ENCODE data around the gene HOMER2. TPM values are rescaled to one million over a fixed set of nuclear protein-coding genes. Genes with fewer than 3 reads are reported as not detected.

HOMER2 gene
- total RNA-seq, 1 experiment from 2014 or later = 49.4 TPM

- Mint-ChIP-seq H3K27me3 (ENCODE audit: unreplicated experiment) (no peaks in the 10 kb centered on the region), H3K4me1 (ENCODE audit: low read depth, unreplicated experiment) (no peaks in the 10 kb centered on the region), H3K27ac (ENCODE audit: unreplicated experiment) (no peak overlapping the region), H3K36me3 (ENCODE audit: insufficient read depth, unreplicated experiment) (peaks cover 10% of the 10 kb centered on the region), H3K4me3 (ENCODE audit: low read depth, unreplicated experiment) (no peak overlapping the region), H3K9me3 (ENCODE audit: low read depth, unreplicated experiment) (no peaks in the 10 kb centered on the region)
- CTCF ChIA-PET = interaction anchor here (1.1 kb wide), 1 partner anchor 134 kb away, joined by 4 read pairs; the partner anchor contains the start of gene RAMAC
- intact Hi-C loops (cut with micrococcal nuclease; ENCODE audit: unreplicated experiment) = loop anchor here (2.0 kb wide), 1 partner anchor 135 kb away; the partner anchor contains the start of gene RAMAC
- BruUV-seq (replicated peaks) = no TSS peak
- DNase-seq = no peak
- no peak for TF ChIP-seq CTCF (IDR thresholded peaks at IDR 0.05; ENCODE audit: unreplicated experiment)
These were observed 101.1 kb downstream of the HOMER2 start for GRCh38 chr15:82851306-82851850.

GRCh38 chr15:82850731-82851130 is 101.8 kb downstream of the HOMER2 start:
- intact Hi-C loops (cut with micrococcal nuclease; ENCODE audit: unreplicated experiment) = loop anchor here (2.0 kb wide), 1 partner anchor 136 kb away; the partner anchor contains the start of gene RAMAC
- H3K4me3 Mint-ChIP-seq (ENCODE audit: low read depth, unreplicated experiment) = no peak overlapping the region
- no peak for DNase-seq
- H3K27ac Mint-ChIP-seq (ENCODE audit: unreplicated experiment) = no peak overlapping the region
- no peaks in the 10 kb centered on the region for H3K4me1 Mint-ChIP-seq (ENCODE audit: low read depth, unreplicated experiment)
- no peak for TF ChIP-seq CTCF (IDR thresholded peaks at IDR 0.05; ENCODE audit: unreplicated experiment)
- CTCF ChIA-PET = interaction anchor here (0.6 to 1.8 kb wide), 2 partner anchors 64 to 150 kb away, joined by 3 to 9 read pairs; no protein-coding TSS in a partner anchor
- H3K9me3 Mint-ChIP-seq (ENCODE audit: low read depth, unreplicated experiment) = no peaks in the 10 kb centered on the region
- peaks cover 10% of the 10 kb centered on the region for H3K36me3 Mint-ChIP-seq (ENCODE audit: insufficient read depth, unreplicated experiment)
- no TSS peak for BruUV-seq (replicated peaks)
- H3K27me3 Mint-ChIP-seq (ENCODE audit: unreplicated experiment) = no peaks in the 10 kb centered on the region

- no TSS peak for BruUV-seq (replicated peaks)
- peak; percentile 59 for TF ChIP-seq CTCF (IDR thresholded peaks at IDR 0.05; ENCODE audit: unreplicated experiment)
- H3K27ac Mint-ChIP-seq (ENCODE audit: unreplicated experiment) = no peak overlapping the region
- H3K9me3 Mint-ChIP-seq (ENCODE audit: low read depth, unreplicated experiment) = no peaks in the 10 kb centered on the region
- CTCF ChIA-PET = interaction anchor here (0.6 to 1.8 kb wide), 5 partner anchors 17 to 150 kb away, joined by 3 to 9 read pairs (median 4); partner anchors contain the start of gene RAMAC
- H3K27me3 Mint-ChIP-seq (ENCODE audit: unreplicated experiment) = no peaks in the 10 kb centered on the region
- H3K36me3 Mint-ChIP-seq (ENCODE audit: insufficient read depth, unreplicated experiment) = peaks cover 10% of the 10 kb centered on the region
- no peak overlapping the region for H3K4me3 Mint-ChIP-seq (ENCODE audit: low read depth, unreplicated experiment)
- peak; percentile 59 for DNase-seq
- H3K4me1 Mint-ChIP-seq (ENCODE audit: low read depth, unreplicated experiment) = no peaks in the 10 kb centered on the region
- intact Hi-C loops (cut with micrococcal nuclease; ENCODE audit: unreplicated experiment) = loop anchor here (1.0 to 2.0 kb wide), 2 partner anchors 137 to 150 kb away; partner anchors contain the start of gene RAMAC
These were observed 102.7 kb downstream of the HOMER2 start for GRCh38 chr15:82849556-82850512.

- no peak for TF ChIP-seq CTCF (IDR thresholded peaks at IDR 0.05; ENCODE audit: unreplicated experiment)
- Mint-ChIP-seq H3K4me1 (ENCODE audit: low read depth, unreplicated experiment) (no peaks in the 10 kb centered on the region), H3K4me3 (ENCODE audit: low read depth, unreplicated experiment) (no peak overlapping the region), H3K27me3 (ENCODE audit: unreplicated experiment) (no peaks in the 10 kb centered on the region), H3K36me3 (ENCODE audit: insufficient read depth, unreplicated experiment) (peaks cover 10% of the 10 kb centered on the region), H3K9me3 (ENCODE audit: low read depth, unreplicated experiment) (no peaks in the 10 kb centered on the region), H3K27ac (ENCODE audit: unreplicated experiment) (no peak overlapping the region)
- CTCF ChIA-PET = interaction anchor here (1.2 kb wide), 1 partner anchor 94 kb away, joined by 4 read pairs; no protein-coding TSS in a partner anchor
- no peak for DNase-seq
- BruUV-seq (replicated peaks) = no TSS peak
- intact Hi-C loops (cut with micrococcal nuclease; ENCODE audit: unreplicated experiment) = no loop called here
These were observed 104.1 kb downstream of the HOMER2 start for GRCh38 chr15:82848241-82848993.

Measured in Calu3 (cell line).